Fibroblast of lung (primary cell): ENCODE results near the gene GALK2. TPM values are rescaled to one million over a fixed set of nuclear protein-coding genes. Genes with fewer than 3 reads are reported as not detected.

Experiments used
- DNase-seq, 2 donors: peaks; one replicate each; pipeline versions ENCODE4 v3.0.0 to v3.0.0-alpha.2; 2010; ENCODE audit warnings: low read depth in 2 of 2
- H2AFZ ChIP-seq: 2 replicates; pipeline ENCODE4 v1.5.1; 2012; ENCODE audit warnings: low read length, control low read depth, inconsistent platforms
- H3K27ac ChIP-seq: 2 replicates; pipeline ENCODE4 v1.5.1; 2011; ENCODE audit warnings: low read length, control low read depth; ENCODE audit not compliant: insufficient read depth
- H3K27me3 ChIP-seq: 2 replicates; pipeline ENCODE4 v1.5.1; 2011; ENCODE audit warnings: mild to moderate bottlenecking, low read length; ENCODE audit not compliant: control insufficient read depth, insufficient read depth
- H3K36me3 ChIP-seq: 2 replicates; pipeline ENCODE4 v1.5.1; 2011; ENCODE audit warnings: low read length; ENCODE audit not compliant: control insufficient read depth, insufficient read depth
- H3K4me1 ChIP-seq: 2 replicates; pipeline ENCODE4 v1.5.1; 2011; ENCODE audit warnings: low read length; ENCODE audit not compliant: control insufficient read depth, insufficient read depth; ENCODE audit errors: extremely low read depth
- H3K4me2 ChIP-seq: 2 replicates; pipeline ENCODE4 v1.5.1; 2011; ENCODE audit warnings: low read length, control low read depth; ENCODE audit not compliant: insufficient read depth; ENCODE audit errors: extremely low read depth
- H3K4me3 ChIP-seq, 4 experiments: fragments of 200-600 bp in 1 of 4; sonication (generic) in 1 of 4; replicated peaks in 1 of 4; 2 replicates each; pipeline ENCODE4 v1.5.1; 2011 to 2016; ENCODE audit warnings: low read length in 4 of 4, low read depth in 3 of 4, mild to moderate bottlenecking in 3 of 4, control low read depth in 2 of 4, inconsistent platforms in 1 of 4, mixed read lengths in 1 of 4; ENCODE audit not compliant: insufficient read depth in 1 of 4; ENCODE audit errors: control extremely low read depth in 1 of 4
- H3K79me2 ChIP-seq: 2 replicates; pipeline ENCODE4 v1.5.1; 2012; ENCODE audit warnings: mild to moderate bottlenecking, low read length, inconsistent platforms; ENCODE audit not compliant: control insufficient read depth, insufficient read depth
- H3K9ac ChIP-seq: 2 replicates; pipeline ENCODE4 v1.5.1; 2011; ENCODE audit warnings: mild to moderate bottlenecking, low read length, control low read depth; ENCODE audit not compliant: insufficient read depth
- H3K9me3 ChIP-seq: 2 replicates; pipeline ENCODE4 v1.5.1; 2012; ENCODE audit warnings: low read depth, low read length; ENCODE audit not compliant: control insufficient read depth, insufficient read depth
- H4K20me1 ChIP-seq: 2 replicates; pipeline ENCODE4 v1.5.1; 2011; ENCODE audit warnings: low read length; ENCODE audit not compliant: control insufficient read depth, insufficient read depth; ENCODE audit errors: extremely low read depth
- CTCF ChIP-seq, 2 donors: IDR thresholded peaks in 1 of 2; conservative IDR thresholded peaks in 1 of 2; 1 replicate in 1 of 2; 2 replicates in 1 of 2; pipeline ENCODE4 v1.5.1; 2011 to 2012; ENCODE audit warnings: low read length in 2 of 2, control low read depth in 1 of 2, inconsistent platforms in 1 of 2, low read depth in 1 of 2, mild to moderate bottlenecking in 1 of 2
- EZH2 ChIP-seq: IDR thresholded peaks from 2 replicates; pipeline ENCODE4 v1.5.1; 2012; ENCODE audit warnings: low read length, control low read depth, mild to moderate bottlenecking; ENCODE audit errors: missing control alignments
- polyA plus RNA-seq, 2 donors: library from polyadenylated mRNA; depleted of rRNA in 1 of 2; stranded (reverse) in 1 of 2; unstranded in 1 of 2; fragments of >200 nt; gene quantifications; 2 replicates each; pipeline ENCODE4 v1.2.1, GENCODE V29; 2011 to 2012; ENCODE audit warnings: missing spikeins in 1 of 2
- total RNA-seq: library from RNA; depleted of rRNA; stranded (reverse); fragments of >200 nt; gene quantifications from 2 replicates; pipeline ENCODE4 v1.2.1, GENCODE V29; 2014

Gene GALK2
- total and polyA plus RNA-seq, 2 donors (not counting 1 experiment from before 2014, with no cell fraction given): 37.5 to 74.5 TPM

- peaks cover 6% of the 10 kb centered on the region for H3K79me2 ChIP-seq
These were observed 42.9 kb downstream of the GALK2 start for GRCh38 chr15:49212897-49213296.

GRCh38 chr15:49215768-49216739 is 46.0 kb downstream of the GALK2 start:
- peak in 1 of 2 donors; percentile 26 for DNase-seq
- H3K4me3 ChIP-seq: no peak overlapping the region
- H3K36me3 ChIP-seq: no peaks in the 10 kb centered on the region
- no peaks in the 10 kb centered on the region for H3K4me1 ChIP-seq
- TF ChIP-seq EZH2: no peak
- TF ChIP-seq CTCF (conservative IDR thresholded peaks at IDR 0.05 in 1 of 2, IDR thresholded peaks at IDR 0.05 in 1 of 2; ENCODE audit: low read depth in 1 of 2, low read length in 2 of 2): no peak
- no peaks in the 10 kb centered on the region for H3K9me3 ChIP-seq
- H3K27me3 ChIP-seq: no peaks in the 10 kb centered on the region
- H2AFZ ChIP-seq: no peak overlapping the region
- H4K20me1 ChIP-seq: no peaks in the 10 kb centered on the region
- H3K9ac ChIP-seq: no peak overlapping the region
- H3K4me2 ChIP-seq: no peak overlapping the region
- peaks cover 6% of the 10 kb centered on the region for H3K79me2 ChIP-seq
- H3K27ac ChIP-seq: no peak overlapping the region

More at GRCh38 chr15:49212897-49213296, 42.9 kb downstream of the GALK2 start:
- H3K9ac ChIP-seq: no peak overlapping the region
- no peaks in the 10 kb centered on the region for H4K20me1 ChIP-seq
- H3K27me3 ChIP-seq: no peaks in the 10 kb centered on the region
- no peak overlapping the region for H3K27ac ChIP-seq
- H3K36me3 ChIP-seq: no peaks in the 10 kb centered on the region
- no peaks in the 10 kb centered on the region for H3K4me1 ChIP-seq
- H2AFZ ChIP-seq: no peak overlapping the region
- H3K4me2 ChIP-seq: no peak overlapping the region
- no peak overlapping the region for H3K4me3 ChIP-seq
- no peak for TF ChIP-seq EZH2
- TF ChIP-seq CTCF (conservative IDR thresholded peaks at IDR 0.05 in 1 of 2, IDR thresholded peaks at IDR 0.05 in 1 of 2; ENCODE audit: low read depth in 1 of 2, low read length in 2 of 2): no peak
- H3K9me3 ChIP-seq: no peaks in the 10 kb centered on the region
- DNase-seq: no peak

GRCh38 chr15:49223536-49224274 is 53.7 kb downstream of the GALK2 start:
- Histone ChIP-seq H3K27ac (no peak overlapping the region), H3K27me3 (no peaks in the 10 kb centered on the region), H3K9ac (no peak overlapping the region), H3K79me2 (peaks cover 7% of the 10 kb centered on the region), H3K36me3 (no peaks in the 10 kb centered on the region), H3K9me3 (no peaks in the 10 kb centered on the region), H3K4me3 (no peak overlapping the region), H3K4me2 (no peak overlapping the region), H4K20me1 (no peaks in the 10 kb centered on the region), H2AFZ (no peak overlapping the region), H3K4me1 (peaks cover 3% of the 10 kb centered on the region)
- no peak for TF ChIP-seq CTCF (conservative IDR thresholded peaks at IDR 0.05 in 1 of 2, IDR thresholded peaks at IDR 0.05 in 1 of 2; ENCODE audit: low read depth in 1 of 2, low read length in 2 of 2)
- no peak for TF ChIP-seq EZH2
- peak in 1 of 2 donors; percentile 40 for DNase-seq
